ENCODE data around the gene BLVRA. TPM values are rescaled to one million over a fixed set of nuclear protein-coding genes. Genes with fewer than 3 reads are reported as not detected.

Gene BLVRA
- total and polyA plus RNA-seq, 2 donors (not counting 1 experiment from before 2014, with no cell fraction given), result 5.4 to 6.9 TPM

- intact Hi-C loops (cut with micrococcal nuclease), result no loop called here
- Histone ChIP-seq H4K20me1 (ENCODE audit: control insufficient read depth, insufficient read depth, low read length, poor library complexity, severe bottlenecking) (no peaks in the 10 kb centered on the region), H3K4me2 (replicated peaks; ENCODE audit: low read depth, low read length, poor library complexity, severe bottlenecking) (no peak overlapping the region), H3K4me1 (ENCODE audit: control insufficient read depth in 2 of 2, insufficient read depth in 2 of 2, low read length in 2 of 2) (no peaks in the 10 kb centered on the region), H3K4me3 (ENCODE audit: control extremely low read depth in 1 of 5, extremely low read depth in 1 of 5, insufficient read depth in 1 of 5, low read depth in 2 of 5, low read length in 4 of 5) (no peak overlapping the region), H3K27ac (ENCODE audit: low read length in 2 of 2) (no peak overlapping the region), H2AFZ (ENCODE audit: insufficient read depth, low read depth, low read length, poor library complexity, severe bottlenecking) (no peak overlapping the region), H3K9ac (ENCODE audit: low read length) (no peak overlapping the region), H3K27me3 (replicated peaks in 1 of 4; ENCODE audit: control extremely low read depth in 1 of 4, control insufficient read depth in 3 of 4, insufficient read depth in 4 of 4, low read length in 3 of 4) (peaks cover 0 to 2% (median 0%) of the 10 kb centered on the region in 4 experiments), H3K79me2 (ENCODE audit: control insufficient read depth, insufficient read depth, low read length) (no peaks in the 10 kb centered on the region), H3K36me3 (replicated peaks in 1 of 2; ENCODE audit: control extremely low read depth in 1 of 2, control insufficient read depth in 1 of 2, extremely low read depth in 1 of 2, insufficient read depth in 2 of 2, low read length in 1 of 2) (no peaks in the 10 kb centered on the region), H3K9me3 (ENCODE audit: control extremely low read depth in 1 of 3, control insufficient read depth in 2 of 3, insufficient read depth in 1 of 3, low read length in 2 of 3) (no peaks in the 10 kb centered on the region)
- Mint-ChIP-seq H3K9me3 (ENCODE audit: insufficient read depth) (no peaks in the 10 kb centered on the region), H3K4me1 (no peaks in the 10 kb centered on the region), H3K27ac (no peak overlapping the region), H3K4me3 (no peak overlapping the region), H3K27me3 (peaks cover 9% of the 10 kb centered on the region)
- TF ChIP-seq EZH2 (IDR thresholded peaks at IDR 0.05; ENCODE audit: borderline replicate concordance, insufficient read depth, low read depth, low read length, poor library complexity, severe bottlenecking), result no peak
- TF ChIP-seq, protein P1, sequence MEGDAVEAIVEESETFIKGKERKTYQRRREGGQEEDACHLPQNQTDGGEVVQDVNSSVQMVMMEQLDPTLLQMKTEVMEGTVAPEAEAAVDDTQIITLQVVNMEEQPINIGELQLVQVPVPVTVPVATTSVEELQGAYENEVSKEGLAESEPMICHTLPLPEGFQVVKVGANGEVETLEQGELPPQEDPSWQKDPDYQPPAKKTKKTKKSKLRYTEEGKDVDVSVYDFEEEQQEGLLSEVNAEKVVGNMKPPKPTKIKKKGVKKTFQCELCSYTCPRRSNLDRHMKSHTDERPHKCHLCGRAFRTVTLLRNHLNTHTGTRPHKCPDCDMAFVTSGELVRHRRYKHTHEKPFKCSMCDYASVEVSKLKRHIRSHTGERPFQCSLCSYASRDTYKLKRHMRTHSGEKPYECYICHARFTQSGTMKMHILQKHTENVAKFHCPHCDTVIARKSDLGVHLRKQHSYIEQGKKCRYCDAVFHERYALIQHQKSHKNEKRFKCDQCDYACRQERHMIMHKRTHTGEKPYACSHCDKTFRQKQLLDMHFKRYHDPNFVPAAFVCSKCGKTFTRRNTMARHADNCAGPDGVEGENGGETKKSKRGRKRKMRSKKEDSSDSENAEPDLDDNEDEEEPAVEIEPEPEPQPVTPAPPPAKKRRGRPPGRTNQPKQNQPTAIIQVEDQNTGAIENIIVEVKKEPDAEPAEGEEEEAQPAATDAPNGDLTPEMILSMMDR (IDR thresholded peaks at IDR 0.05), result no peak
- WGBS (ENCODE audit: insufficient coverage), result 100% methylated on average over 2 of the region's 5 CpGs
- no peak for DNase-seq
- no peak for ATAC-seq (ENCODE audit: low read depth)
- CTCF ChIA-PET, result no interaction called here
- POLR2A ChIA-PET, result no interaction called here
Observed at GRCh38 chr7:43850348-43851116, 92.1 kb downstream of the BLVRA start.

DNA sequence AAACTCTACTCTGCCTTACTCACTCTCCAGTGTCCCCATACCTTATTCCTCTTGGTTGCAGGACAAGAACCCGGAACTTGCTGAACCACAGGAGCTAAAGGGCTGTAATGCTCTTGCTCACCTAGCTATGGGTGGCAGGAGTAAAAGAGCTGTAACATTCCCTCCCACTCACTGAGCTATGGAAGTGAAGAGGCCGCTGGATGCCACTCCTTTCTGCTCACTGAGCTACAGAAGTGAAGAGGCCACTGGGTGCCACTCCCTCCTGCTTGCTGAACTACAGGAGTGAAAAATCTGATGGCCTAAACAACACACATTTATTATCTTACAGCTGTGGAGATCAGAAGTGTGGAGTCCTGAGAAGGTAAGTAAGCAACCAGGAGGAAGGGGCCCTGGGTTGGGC is 93.3 kb downstream of the BLVRA start:
- H3K4me1 Mint-ChIP-seq, result no peaks in the 10 kb centered on the region
- POLR2A ChIA-PET, result no interaction called here
- CTCF ChIA-PET, result no interaction called here
- no peak overlapping the region for H3K27ac Mint-ChIP-seq
- H3K4me1 ChIP-seq (ENCODE audit: control insufficient read depth in 2 of 2, insufficient read depth in 2 of 2, low read length in 2 of 2), result no peaks in the 10 kb centered on the region
- H3K27ac ChIP-seq (ENCODE audit: low read length in 2 of 2), result no peak overlapping the region
- H3K36me3 ChIP-seq (replicated peaks in 1 of 2; ENCODE audit: control extremely low read depth in 1 of 2, control insufficient read depth in 1 of 2, extremely low read depth in 1 of 2, insufficient read depth in 2 of 2, low read length in 1 of 2), result no peaks in the 10 kb centered on the region
- peaks cover 9% of the 10 kb centered on the region for H3K27me3 Mint-ChIP-seq
- no peak for TF ChIP-seq EZH2 (IDR thresholded peaks at IDR 0.05; ENCODE audit: borderline replicate concordance, insufficient read depth, low read depth, low read length, poor library complexity, severe bottlenecking)
- TF ChIP-seq, protein P1 (IDR thresholded peaks at IDR 0.05), result no peak
- DNase-seq (no peak), ATAC-seq (ENCODE audit: low read depth) (no peak)
- H3K9ac ChIP-seq (ENCODE audit: low read length), result no peak overlapping the region
- no peaks in the 10 kb centered on the region for H4K20me1 ChIP-seq (ENCODE audit: control insufficient read depth, insufficient read depth, low read length, poor library complexity, severe bottlenecking)
- no peak overlapping the region for H3K4me2 ChIP-seq (replicated peaks; ENCODE audit: low read depth, low read length, poor library complexity, severe bottlenecking)
- peaks cover 0 to 2% (median 0%) of the 10 kb centered on the region in 4 experiments for H3K27me3 ChIP-seq (replicated peaks in 1 of 4; ENCODE audit: control extremely low read depth in 1 of 4, control insufficient read depth in 3 of 4, insufficient read depth in 4 of 4, low read length in 3 of 4)
- no peaks in the 10 kb centered on the region for H3K9me3 Mint-ChIP-seq (ENCODE audit: insufficient read depth)
- no peak overlapping the region for H3K4me3 ChIP-seq (ENCODE audit: control extremely low read depth in 1 of 5, extremely low read depth in 1 of 5, insufficient read depth in 1 of 5, low read depth in 2 of 5, low read length in 4 of 5)
- no peaks in the 10 kb centered on the region for H3K9me3 ChIP-seq (ENCODE audit: control extremely low read depth in 1 of 3, control insufficient read depth in 2 of 3, insufficient read depth in 1 of 3, low read length in 2 of 3)
- intact Hi-C loops (cut with micrococcal nuclease), result no loop called here
- H2AFZ ChIP-seq (ENCODE audit: insufficient read depth, low read depth, low read length, poor library complexity, severe bottlenecking), result no peak overlapping the region
- no CpG with 5 or more reads among the region's 2 CpGs for WGBS (ENCODE audit: insufficient coverage)
- H3K79me2 ChIP-seq (ENCODE audit: control insufficient read depth, insufficient read depth, low read length), result no peaks in the 10 kb centered on the region
- no peak overlapping the region for H3K4me3 Mint-ChIP-seq

Measured in B cell (primary cell).